HG03280 (cell line): ENCODE measurements around the gene UQCC2.

Experiments used
- ATAC-seq: cut with Tn5 transposase; IDR thresholded peaks from one replicate; pipeline ENCODE4 v1.9.1; 2021; ENCODE audit warnings: mild to moderate bottlenecking, moderate library complexity; ENCODE audit not compliant: unreplicated experiment

Gene UQCC2

DNA sequence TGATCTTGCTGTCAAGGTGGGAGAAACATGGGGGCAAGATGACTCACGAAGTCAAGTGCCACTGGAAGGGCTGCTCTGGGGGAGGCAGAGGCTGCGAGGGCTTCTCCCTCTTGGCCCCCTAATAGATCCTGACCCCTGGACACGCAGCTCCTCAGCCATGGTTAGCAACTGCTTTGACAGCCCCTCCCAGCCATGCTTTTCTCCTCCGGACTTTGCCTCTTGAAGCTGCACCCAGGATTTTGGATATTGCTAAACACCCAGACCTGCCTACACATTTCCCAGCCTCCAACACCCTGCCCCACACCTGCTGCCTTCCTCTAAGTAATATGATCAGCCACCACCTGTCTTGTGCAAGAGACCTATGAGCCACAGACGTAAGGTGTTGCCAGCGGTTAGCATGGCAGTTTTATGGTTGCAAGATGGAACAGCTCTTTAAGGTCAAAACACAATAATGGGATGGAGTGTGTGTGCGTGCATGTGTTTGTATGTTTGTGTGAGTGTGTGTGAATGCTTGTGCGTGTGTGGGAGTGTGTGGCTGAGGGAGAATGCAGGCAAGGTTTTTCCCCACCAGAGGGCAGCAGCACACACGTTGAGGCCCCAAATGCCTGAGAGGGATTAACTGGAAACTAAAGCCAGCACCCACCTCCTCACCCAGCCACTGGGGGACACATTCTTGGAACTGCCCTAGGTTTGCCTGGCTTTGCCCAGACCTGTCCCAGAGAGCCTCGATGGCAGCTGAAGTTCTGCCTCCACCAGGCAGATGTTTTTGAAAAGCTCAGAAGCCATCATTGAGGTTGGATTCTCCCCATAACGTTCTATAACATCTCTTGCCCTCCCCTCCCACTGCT is 32.7 kb upstream of the UQCC2 start:
- ATAC-seq, result no peak

DNA sequence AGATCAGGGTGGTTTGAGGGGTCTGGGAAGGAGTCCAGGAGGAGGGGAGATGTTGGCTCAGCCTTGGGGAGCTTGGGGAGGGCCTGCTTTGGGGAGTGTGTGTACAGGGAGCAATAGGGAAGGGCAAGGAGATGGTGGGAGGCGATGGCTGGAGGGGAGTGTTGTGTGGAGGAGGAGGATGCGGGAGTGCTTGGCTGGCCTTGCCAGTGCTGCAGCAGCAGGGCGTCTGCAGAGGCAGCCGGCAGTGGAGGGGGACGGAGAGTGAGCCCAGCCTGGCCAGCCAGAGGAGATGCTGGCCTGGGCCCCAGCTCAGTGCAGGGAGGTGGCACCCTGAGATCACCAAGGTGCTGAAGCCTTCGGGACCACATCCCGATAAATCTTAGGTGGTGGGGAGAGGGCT is 31.3 kb upstream of the UQCC2 start:
- ATAC-seq, result no peak

DNA sequence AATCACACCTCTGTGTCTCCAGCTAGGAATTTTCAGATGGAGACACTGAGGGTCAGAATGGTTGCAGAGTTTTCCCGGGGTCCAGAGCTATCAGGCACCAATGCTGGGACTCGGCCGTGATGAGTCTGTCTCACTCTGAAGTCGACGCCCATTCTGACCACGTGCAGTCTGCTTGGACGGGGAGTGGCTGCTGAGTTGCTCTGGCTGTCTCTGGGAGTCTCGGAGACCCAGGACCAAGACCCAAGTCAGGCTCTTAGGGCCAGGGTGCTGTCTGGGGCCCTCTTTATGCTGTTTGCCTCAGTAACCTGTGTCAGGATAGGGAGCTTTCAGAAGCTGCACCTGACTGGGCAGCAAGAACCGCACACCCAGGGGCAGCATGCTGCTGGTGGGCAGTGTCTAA is 30.6 kb upstream of the UQCC2 start:
- ATAC-seq, result no peak

DNA sequence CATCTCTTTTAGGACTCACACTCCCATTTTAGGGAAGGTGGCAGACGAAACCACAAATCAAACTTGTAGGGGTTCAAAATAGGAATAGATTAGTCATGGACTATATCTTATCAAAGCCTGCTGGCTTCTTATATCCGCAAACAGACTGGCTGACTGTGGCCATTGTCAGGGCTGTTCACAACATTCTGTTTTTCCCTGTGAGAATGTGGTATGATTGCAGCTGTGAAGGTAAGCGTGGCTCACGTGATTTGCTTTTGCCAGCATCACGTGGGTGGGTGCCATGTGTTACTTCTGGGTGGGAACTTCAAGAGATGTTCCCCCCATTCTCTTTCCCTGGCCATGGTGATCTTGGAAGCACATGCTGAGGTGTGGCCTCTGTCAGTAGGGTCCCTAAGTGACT is 29.3 kb upstream of the UQCC2 start:
- no peak for ATAC-seq

DNA sequence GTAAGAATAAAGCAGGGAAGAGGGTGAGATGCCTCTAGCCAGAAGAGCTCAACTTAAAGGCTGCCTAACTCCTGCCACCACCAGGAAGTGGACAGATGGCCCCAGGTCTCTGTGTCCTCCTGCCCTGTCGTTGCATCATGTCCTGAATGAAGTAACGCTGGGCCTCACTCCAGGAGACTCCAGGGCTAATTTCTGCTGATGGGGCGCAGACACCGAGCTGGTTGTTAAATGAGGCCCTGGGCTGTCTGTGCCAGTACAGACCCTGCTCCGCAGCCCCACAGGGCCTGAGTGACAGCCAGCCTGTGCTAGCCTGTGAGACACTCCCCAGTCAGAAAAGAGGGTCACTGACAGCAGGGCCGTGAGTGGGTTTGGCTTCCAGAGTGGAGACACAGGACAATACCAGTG is 28.7 kb upstream of the UQCC2 start:
- no peak for ATAC-seq

DNA sequence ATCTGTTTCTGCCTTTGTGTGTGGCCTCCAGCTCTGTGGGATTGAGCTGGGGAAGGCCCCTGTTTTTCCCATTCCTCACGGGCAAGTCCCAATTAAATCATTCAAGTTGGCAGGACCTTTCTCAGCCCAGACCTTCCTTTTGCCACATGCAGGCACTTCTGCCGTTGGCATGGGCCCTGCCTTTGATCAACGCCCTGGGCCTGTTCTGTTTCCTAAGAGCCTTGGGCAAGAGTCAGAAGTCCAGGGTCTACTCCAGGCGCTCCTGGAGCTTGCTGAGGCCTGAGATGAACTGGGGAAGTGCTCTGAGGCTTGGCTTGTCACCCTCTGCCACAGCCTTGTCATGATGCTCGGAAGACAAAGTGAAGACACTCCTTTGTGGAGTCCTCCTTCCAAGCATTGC is 28.1 kb upstream of the UQCC2 start:
- no peak for ATAC-seq

DNA sequence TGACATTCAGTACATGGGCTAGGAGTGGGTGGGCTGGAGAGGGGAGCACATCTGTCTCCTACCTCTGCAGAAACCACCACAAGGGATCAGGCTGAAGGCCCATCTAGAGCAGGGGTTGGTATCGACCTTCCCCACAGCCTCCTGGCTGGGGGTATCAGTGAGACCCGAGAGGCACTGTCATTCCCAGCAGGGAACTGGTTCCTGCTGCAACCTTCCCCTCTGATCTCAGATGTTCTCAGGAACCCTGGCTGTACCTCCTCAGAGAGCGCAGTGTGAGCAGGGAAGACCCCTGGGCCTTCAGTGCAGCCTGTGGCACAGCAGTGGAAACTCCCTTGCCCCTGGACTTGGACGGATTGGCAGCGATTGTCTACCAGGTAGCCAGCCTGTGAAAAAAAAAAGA is 27.4 kb upstream of the UQCC2 start:
- ATAC-seq, result no peak

DNA sequence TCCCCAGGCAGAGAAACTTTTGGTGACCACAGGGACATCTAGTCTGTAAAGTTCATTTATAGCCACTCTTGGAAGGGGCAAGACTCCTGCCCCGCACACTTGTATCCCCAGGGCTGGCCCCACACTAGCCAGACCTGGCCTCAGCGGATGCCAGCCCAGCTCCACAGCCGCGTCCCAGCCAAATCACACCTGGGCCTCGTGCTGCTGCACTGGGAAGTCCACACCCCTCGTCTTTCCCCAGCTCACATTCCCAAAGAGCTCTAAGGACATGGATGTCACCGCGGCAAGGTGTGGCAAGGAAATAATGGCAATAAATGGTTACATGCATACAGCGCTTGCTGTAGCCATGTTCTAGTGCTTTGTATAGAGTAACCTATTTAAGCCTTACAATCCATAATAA is 26.7 kb upstream of the UQCC2 start:
- no peak for ATAC-seq

DNA sequence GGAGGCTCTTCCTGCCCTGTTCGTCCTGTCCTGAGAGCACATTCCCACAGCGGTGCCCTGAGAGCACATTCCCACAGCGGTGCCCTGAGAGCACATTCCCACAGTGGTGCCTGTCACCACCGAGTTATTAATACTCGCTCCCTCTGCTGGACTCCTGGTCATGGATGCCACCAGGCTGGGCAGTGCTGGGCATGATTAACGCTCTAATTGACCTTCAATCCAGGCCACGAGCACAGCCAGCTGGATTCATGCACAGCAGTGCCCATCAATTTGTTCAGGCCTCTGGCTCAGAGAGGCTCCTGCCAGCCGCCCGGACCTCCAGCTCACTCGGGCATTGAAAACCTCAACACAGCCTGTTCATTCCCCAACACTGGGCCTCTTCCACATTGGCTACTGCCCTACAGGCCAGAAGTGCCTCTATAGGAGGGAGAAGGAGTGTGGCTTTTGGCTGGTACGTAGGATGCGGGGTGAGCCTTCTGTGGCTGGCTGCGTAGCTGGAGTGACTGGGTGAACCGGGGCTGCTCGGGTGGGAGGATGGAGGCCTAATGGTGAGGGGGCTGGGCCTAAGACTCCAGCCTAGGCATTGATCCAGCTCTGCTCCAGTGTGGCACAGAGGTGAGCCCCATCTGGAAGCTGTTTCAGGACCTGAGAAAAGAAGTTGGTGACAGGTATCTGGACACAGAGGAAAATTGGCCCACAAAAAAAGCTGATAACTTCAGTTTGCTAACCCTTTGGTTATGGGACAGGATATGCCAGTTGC is 25.9 kb upstream of the UQCC2 start:
- ATAC-seq, result no peak

DNA sequence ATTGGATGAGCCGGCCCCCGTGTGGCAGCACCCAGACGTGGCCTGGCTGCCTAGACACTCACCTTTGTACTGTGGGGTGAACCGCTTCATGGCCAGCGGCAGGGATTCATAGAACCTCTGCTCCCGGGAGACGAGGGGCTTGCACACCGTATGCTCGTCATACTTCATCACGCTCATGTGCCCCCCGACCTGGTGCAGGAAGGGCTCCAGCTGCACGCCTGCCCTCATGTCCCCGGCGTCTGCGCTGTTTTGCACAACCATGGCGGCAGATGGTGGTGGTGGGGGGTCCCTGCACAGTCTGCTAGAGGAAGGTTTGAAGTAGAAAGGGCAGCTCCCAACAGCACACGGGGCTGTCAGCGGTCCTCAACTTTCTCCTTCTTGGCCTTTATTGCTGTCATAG is 23.7 kb upstream of the UQCC2 start:
- no peak for ATAC-seq

DNA sequence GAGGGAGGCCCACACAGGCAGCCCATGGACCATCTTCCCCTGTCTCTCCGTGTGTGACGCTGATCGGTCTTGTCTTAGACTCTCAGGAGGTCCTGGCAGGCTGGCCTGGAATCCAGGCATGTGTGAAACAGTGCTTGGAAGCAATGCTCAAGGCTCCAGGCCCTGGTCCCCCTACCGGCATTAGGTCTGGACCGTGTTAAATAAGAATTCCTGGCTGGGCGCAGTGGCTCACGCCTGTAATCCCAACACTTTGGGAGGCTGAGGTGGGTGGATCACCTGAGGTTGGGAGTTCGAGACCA is 22.2 kb upstream of the UQCC2 start:
- no peak for ATAC-seq

DNA sequence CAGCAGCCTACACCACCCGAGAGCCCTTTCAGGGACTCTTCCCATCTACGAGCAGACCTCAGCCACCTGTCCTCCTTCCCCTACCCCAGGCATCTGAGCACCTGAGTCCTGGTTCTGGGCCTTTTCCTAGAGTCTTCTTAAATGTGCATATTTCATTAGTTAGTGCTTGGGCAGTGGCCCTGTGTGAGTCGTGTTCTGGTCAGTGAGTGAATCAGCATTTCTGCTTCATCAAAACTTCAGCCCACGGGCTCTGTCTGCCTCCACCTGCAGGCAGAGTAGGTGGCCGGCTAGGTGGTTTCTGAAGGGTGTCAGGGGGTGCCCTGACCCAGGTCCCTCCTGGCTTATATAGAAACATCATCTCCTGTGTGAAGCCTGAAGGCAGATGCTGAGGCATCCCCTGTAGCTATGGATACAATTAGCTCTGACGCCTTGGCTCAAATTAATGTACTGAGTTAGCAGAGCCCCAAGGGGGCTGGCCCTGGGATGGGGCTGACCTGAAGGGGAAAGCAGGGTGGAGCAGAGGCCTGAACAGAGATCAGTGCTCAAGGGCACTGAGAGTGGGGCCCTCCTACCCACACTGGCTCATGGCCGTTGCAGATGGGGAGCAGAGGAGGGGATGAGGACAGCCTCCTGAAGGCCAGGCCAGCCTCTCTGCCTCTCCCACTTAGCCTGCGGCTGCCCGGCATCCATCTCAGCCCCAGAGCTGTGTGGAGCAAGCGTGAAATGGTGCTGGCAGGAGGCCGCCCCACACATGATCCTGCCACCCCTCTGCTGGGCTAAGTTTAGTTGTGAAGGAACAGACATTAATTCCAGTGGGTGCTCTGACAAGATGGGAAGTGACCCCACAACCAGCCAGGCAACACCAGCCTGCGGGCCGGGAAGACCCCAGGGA is 21.6 kb upstream of the UQCC2 start:
- no peak for ATAC-seq

DNA sequence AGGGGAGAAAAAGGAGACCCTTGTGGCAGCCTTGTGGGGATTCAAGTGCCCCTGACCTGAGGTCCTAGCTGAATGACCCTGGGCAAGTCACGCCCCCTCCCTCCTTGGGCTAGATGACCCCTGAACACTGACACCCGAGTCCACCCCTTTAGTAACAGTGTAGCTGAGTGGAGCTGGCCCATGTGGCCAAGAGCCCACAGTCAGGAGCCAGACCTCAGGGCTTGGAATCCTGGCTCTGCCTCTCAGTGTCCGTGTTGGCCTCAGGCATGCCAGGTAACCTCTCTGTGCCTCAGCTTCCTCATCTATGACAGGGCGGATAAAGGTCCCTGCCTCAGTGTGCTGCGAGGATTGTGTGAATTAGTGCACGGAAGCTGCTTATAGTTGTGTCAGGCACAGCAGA is 20.9 kb upstream of the UQCC2 start:
- no peak for ATAC-seq

DNA sequence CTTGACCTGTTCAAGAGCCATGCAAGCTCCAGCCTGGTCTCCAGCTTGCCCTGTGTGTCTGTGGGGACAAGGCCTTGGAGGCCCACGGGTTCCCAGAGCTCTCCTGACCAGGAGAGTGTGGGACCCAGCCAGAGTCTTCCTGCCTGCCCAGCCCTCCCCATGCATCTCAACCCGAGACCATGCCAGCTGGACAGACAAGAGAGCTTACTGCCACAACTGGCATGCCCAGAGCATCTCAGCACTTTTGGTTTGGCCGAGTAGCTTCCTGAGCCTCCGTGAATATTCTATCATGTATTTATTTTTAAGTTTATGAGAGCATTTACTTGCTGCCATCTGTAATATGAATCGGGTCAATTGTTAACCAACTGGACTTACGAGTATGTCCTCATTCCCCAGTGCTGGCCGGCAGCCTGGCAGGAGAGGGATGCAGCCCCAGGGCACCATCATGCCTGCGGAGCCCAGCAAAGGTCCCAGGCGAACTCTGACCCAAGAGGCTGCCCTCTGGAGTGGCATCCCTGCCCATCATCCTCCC is 20.3 kb upstream of the UQCC2 start:
- no peak for ATAC-seq

DNA sequence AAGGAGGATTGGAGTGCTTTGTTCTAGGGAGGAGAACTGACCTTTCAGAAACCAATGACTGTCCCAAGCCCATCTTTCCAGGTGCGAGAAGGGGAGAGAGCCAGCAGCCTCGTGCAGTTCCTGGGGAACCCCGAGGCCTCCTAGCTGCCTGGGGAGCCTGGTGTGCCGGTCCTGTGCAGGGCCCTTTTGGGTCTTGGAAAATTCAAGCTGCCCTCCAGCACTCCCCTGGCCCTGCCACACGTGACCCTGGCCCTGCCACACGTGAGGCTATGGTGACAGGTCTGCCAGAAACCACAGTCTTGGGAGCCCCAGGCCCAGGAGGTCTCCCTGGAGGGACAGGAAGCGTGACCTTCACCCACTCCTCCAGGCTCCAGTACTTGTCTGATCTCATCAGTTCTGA is 19.5 kb upstream of the UQCC2 start:
- ATAC-seq, result no peak

DNA sequence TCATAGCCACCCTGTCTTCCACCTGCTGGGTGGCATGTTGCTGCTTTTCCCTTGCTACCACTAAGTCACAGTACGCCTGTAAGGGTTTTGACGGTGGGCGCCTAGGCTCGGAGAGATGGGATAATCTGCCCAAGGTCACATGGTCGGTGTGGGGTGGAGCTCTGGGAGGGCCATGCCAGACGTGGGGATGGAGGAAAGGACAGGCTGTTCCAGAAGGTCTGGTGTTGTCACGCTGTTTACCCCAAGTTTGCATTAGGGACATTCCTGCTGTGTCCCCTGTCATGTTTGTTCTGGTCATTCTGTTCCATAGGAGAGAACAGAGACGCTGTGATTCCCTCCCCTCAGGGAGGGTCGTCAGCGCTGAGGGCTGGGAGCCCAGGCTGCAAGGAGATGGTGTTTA is 19.1 kb upstream of the UQCC2 start:
- ATAC-seq, result no peak

DNA sequence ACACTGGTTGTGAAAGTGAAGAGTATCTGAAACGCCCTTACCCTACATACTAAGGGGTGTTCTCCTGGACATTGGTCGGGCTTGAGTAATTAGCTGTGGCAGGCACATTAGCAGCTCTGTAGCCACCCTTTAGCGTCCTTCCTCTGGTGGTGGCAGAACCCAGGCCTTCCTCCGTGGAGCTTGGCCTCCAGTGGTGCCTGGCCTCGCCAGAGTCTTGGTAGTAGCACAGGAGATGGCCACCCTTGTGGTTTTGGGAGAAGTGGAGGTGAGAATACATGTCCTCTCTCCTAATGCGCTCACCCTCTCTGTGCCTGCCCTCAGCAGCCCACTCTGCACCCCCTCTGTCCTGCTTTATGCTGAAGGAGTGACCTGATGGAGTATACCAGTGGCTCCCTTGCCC is 17.6 kb upstream of the UQCC2 start:
- no peak for ATAC-seq

DNA sequence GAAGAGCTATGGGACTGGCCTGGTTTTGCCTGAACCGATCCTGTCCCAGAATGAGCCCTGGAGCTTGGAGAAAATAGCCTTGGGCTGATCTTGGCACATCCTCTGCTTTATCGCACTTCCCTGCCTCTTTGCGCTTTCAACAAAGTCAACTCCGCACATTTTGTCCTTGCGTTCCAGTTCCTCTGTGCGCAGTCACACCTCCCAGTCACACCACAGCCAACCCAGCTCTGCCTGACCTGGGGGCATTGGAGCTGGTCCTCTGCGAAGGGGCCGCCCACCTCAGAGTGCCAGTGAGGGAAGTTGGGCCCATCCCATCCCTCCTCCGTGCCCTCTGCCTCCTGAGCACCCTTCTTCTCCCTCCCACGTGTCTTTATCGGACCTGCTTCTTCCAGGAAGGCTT is 16.9 kb upstream of the UQCC2 start:
- no peak for ATAC-seq

DNA sequence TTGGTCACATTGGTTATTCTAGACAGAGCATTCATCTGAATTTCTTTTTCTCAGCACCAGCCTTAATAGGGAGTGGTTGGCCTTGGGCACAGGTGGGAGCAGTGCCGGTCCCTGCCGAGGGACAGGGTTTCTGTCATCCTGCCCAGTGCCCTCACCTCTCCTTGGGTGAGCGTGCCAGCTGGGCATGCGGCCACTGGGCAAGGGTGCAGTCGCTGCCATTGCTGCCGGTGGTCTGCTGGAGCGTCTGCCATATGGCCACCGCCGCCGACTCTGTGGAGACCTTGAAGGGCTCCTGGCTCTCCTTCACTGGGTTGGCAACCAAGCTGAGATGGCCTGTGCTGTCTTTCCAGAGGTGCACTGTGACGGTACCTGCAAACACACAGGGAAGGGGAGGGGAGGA is 16.4 kb upstream of the UQCC2 start:
- no peak for ATAC-seq

DNA sequence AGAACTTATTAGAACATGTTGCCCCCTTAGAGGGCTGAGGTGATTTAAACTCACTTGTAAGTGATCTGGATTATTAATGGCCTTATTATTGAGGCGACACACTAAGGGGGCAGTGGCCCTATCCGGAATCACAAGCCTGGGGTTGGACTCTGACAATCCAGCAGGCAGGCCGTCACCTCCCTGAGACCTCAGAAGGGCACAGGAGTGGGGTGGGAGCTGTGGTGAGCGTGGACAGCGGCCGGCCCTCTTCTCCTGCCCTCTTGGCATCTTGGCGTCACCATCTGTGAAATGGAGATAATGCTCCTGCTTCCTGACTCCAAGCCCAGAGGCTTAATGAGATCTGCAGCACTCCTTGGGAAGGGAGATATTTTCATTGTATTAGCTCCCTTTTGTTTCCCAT is 15.6 kb upstream of the UQCC2 start:
- no peak for ATAC-seq

DNA sequence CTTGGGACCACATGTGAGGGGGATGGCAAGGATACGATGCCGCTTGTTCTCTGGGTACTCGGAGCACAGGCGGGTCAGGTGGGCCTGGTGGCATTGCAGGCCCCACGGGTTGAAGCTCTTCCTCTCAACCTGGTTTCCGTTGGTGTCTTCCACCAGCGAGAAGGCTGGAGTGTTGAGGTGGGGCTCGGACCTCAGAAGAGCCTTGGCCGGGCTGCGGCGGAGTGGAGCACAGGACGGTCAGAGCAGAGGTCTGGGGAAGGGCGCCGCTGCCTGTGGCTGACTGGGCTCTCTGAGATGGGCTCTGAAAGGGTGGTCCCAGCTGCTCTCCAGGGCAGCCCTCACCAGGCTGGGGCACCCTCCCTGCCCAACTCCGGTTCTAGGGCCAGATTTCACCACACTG is 15.2 kb upstream of the UQCC2 start:
- no peak for ATAC-seq
